Thyroid gland (tissue), 4 donors: ENCODE data around the gene FBN2. TPM values are rescaled to one million over a fixed set of nuclear protein-coding genes. Genes with fewer than 3 reads are reported as not detected.

Source experiments
- DNase-seq, 2 donors: peaks; one replicate each; pipeline ENCODE4 v3.0.0-alpha.2; 2019
- H3K27ac ChIP-seq, 3 donors: fragments of 200-600 bp; sonication (generic); 1 replicate in 2 of 3; 2 replicates in 1 of 3; pipeline ENCODE4 v1.5.1; 2016 to 2019; ENCODE audit warnings: mild to moderate bottlenecking in 1 of 3, moderate library complexity in 1 of 3
- H3K27me3 ChIP-seq: fragments of 200-600 bp; sonication (generic); one replicate; pipeline ENCODE4 v1.5.1; 2019
- H3K36me3 ChIP-seq, 2 donors: fragments of 200-600 bp; sonication (generic); one replicate each; pipeline ENCODE4 v1.5.1; 2016 to 2019
- H3K4me1 ChIP-seq, 2 donors: fragments of 200-600 bp; sonication (generic); one replicate each; pipeline ENCODE4 v1.5.1; 2017 to 2019
- H3K4me3 ChIP-seq, 3 donors: fragments of 200-600 bp; sonication (generic); replicated peaks in 1 of 3; 1 replicate in 2 of 3; 2 replicates in 1 of 3; pipeline ENCODE4 v1.5.1; 2016; ENCODE audit warnings: mild to moderate bottlenecking in 1 of 3
- H3K9me3 ChIP-seq: fragments of 200-600 bp; sonication (generic); one replicate; pipeline ENCODE4 v1.5.1; 2017
- CTCF ChIP-seq, 6 experiments: fragments of 200-600 bp in 3 of 6; fragments of 450-650 bp in 3 of 6; sonication (generic) in 3 of 6; IDR thresholded peaks; one replicate each; pipeline ENCODE4 v1.5.1; 2016 to 2019; ENCODE audit warnings: antibody characterized with exemption in 6 of 6, mild to moderate bottlenecking in 2 of 6, inconsistent platforms in 1 of 6, moderate library complexity in 1 of 6
- POLR2A ChIP-seq, 2 donors: fragments of 450-650 bp; IDR thresholded peaks; one replicate each; pipeline ENCODE4 v1.6.1; 2017; ENCODE audit warnings: antibody characterized with exemption in 2 of 2, mild to moderate bottlenecking in 2 of 2, moderate library complexity in 1 of 2
- WGBS, 2 donors: methylation state at CpG; one replicate each; pipeline ENCODE4 v1.1.5; 2017; 5-methylcytosine and 5-hydroxymethylcytosine counted together
- intact Hi-C: fragments of 100-400 bp; cut with DNase I; formaldehyde crosslinking; loops from one replicate; pipeline ENCODE4 v1.15.1; 2023
- total RNA-seq, 4 donors: library from RNA; depleted of rRNA; stranded (reverse); fragments of >200 nt; gene quantifications; one replicate each; pipeline ENCODE4 v1.2.3, GENCODE V29; 2016

Gene FBN2
- total RNA-seq, 4 donors from 2014 or later = 1.0 to 3.9 (median 2.5) TPM

GRCh38 chr5:128559300-128560297 is 21.6 kb upstream of the FBN2 start:
- 82 to 83% methylated on average over 13 of the region's 13 CpGs for WGBS, 2 donors
- intact Hi-C loops = no loop called here

GRCh38 chr5:128553747-128554146 is 15.7 kb upstream of the FBN2 start:
- no peaks in the 10 kb centered on the region for H3K9me3 ChIP-seq
- no peaks in the 10 kb centered on the region for H3K4me1 ChIP-seq
- H3K36me3 ChIP-seq = no peaks in the 10 kb centered on the region
- no peak overlapping the region for H3K27ac ChIP-seq
- H3K27me3 ChIP-seq = no peaks in the 10 kb centered on the region
- no peak for TF ChIP-seq CTCF (IDR thresholded peaks at IDR 0.05)
- no peak for TF ChIP-seq POLR2A (IDR thresholded peaks at IDR 0.05)
- intact Hi-C loops = no loop called here
- no peak for DNase-seq
- no peak overlapping the region for H3K4me3 ChIP-seq

More at GRCh38 chr5:128559300-128560297, 21.6 kb upstream of the FBN2 start:
- Histone ChIP-seq H3K4me1 (no peaks in the 10 kb centered on the region), H3K27ac (no peak overlapping the region), H3K27me3 (no peaks in the 10 kb centered on the region), H3K36me3 (no peaks in the 10 kb centered on the region), H3K9me3 (no peaks in the 10 kb centered on the region), H3K4me3 (no peak overlapping the region)
- DNase-seq = no peak
- no peak for TF ChIP-seq CTCF (IDR thresholded peaks at IDR 0.05)
- TF ChIP-seq POLR2A (IDR thresholded peaks at IDR 0.05) = no peak

- intact Hi-C loops = no loop called here
- no peaks in the 10 kb centered on the region for H3K4me1 ChIP-seq
- no peaks in the 10 kb centered on the region for H3K9me3 ChIP-seq
- no peak for TF ChIP-seq POLR2A (IDR thresholded peaks at IDR 0.05)
- no peak for TF ChIP-seq CTCF (IDR thresholded peaks at IDR 0.05)
- no peaks in the 10 kb centered on the region for H3K36me3 ChIP-seq
- H3K4me3 ChIP-seq = no peak overlapping the region
- no peak overlapping the region for H3K27ac ChIP-seq
- H3K27me3 ChIP-seq = no peaks in the 10 kb centered on the region
- 100% methylated on average over 1 of the region's 1 CpG; no CpG with 5 or more reads in 1 of the 2 donors for WGBS, 2 donors
- no peak for DNase-seq
Measured at GRCh38 chr5:128551476-128551875, 13.4 kb upstream of the FBN2 start.

GRCh38 chr5:128549496-128549895 is 11.5 kb upstream of the FBN2 start:
- H3K27ac ChIP-seq = no peak overlapping the region
- no peak for DNase-seq
- intact Hi-C loops = no loop called here
- no peaks in the 10 kb centered on the region for H3K36me3 ChIP-seq
- TF ChIP-seq POLR2A (IDR thresholded peaks at IDR 0.05) = no peak
- no peak for TF ChIP-seq CTCF (IDR thresholded peaks at IDR 0.05)
- no peaks in the 10 kb centered on the region for H3K4me1 ChIP-seq
- no peak overlapping the region for H3K4me3 ChIP-seq
- no peaks in the 10 kb centered on the region for H3K9me3 ChIP-seq
- H3K27me3 ChIP-seq = no peaks in the 10 kb centered on the region

- DNase-seq = no peak
- H3K27me3 ChIP-seq = no peaks in the 10 kb centered on the region
- no peak overlapping the region for H3K27ac ChIP-seq
- TF ChIP-seq POLR2A (IDR thresholded peaks at IDR 0.05) (no peak), CTCF (IDR thresholded peaks at IDR 0.05) (no peak)
- H3K9me3 ChIP-seq = no peaks in the 10 kb centered on the region
- intact Hi-C loops = no loop called here
- H3K4me3 ChIP-seq = no peak overlapping the region
- H3K4me1 ChIP-seq = no peaks in the 10 kb centered on the region
- 60 to 64% methylated on average over 5 of the region's 5 CpGs for WGBS, 2 donors
- H3K36me3 ChIP-seq = no peaks in the 10 kb centered on the region
Measured at GRCh38 chr5:128546658-128547281, 8.7 kb upstream of the FBN2 start.
